ENCODE data around the gene SNX27. TPM values are rescaled to one million over a fixed set of nuclear protein-coding genes. Genes with fewer than 3 reads are reported as not detected.
A peak's percentile ranks its signal among the peaks of the same experiment; 100 is the strongest.

Gene SNX27
- total and polyA plus RNA-seq, 12 donors = 6.5 to 37.8 (median 32.2) TPM

GRCh38 chr1:151578941-151579340 lies 32.9 kb upstream of the SNX27 start:
- no peak for TF ChIP-seq CTCF (IDR thresholded peaks at IDR 0.05)
- H3K27ac ChIP-seq = no peak overlapping the region
- WGBS, 2 donors = 94 to 95% methylated on average over 1 of the region's 1 CpG
- intact Hi-C loops (cut with DNase I) = no loop called here
- H3K27me3 ChIP-seq = no peaks in the 10 kb centered on the region
- DNase-seq (no peak), ATAC-seq (no peak)
- H3K9me3 ChIP-seq = no peaks in the 10 kb centered on the region
- H3K4me1 ChIP-seq = peaks cover 0 to under 1% (median 0%) of the 10 kb centered on the region in 9 donors
- no peak overlapping the region for H3K4me3 ChIP-seq
- peaks cover 0 to 77% (median 4%) of the 10 kb centered on the region in 9 donors for H3K36me3 ChIP-seq

GRCh38 chr1:151579436-151580225 lies 32.2 kb upstream of the SNX27 start:
- Histone ChIP-seq H3K9me3 (no peaks in the 10 kb centered on the region), H3K4me3 (no peak overlapping the region), H3K27me3 (no peaks in the 10 kb centered on the region), H3K4me1 (peaks cover 0 to 6% (median 0%) of the 10 kb centered on the region in 9 donors), H3K36me3 (peaks cover 0 to 70% (median 4%) of the 10 kb centered on the region in 9 donors), H3K27ac (no peak overlapping the region)
- ATAC-seq (no peak), DNase-seq (no peak)
- WGBS, 2 donors = 82 to 89% methylated on average over 8 of the region's 8 CpGs
- no peak for TF ChIP-seq CTCF (IDR thresholded peaks at IDR 0.05)
- intact Hi-C loops (cut with DNase I) = loop anchor here in 1 of 10 donors (10.0 kb wide), 1 partner anchor 255 kb away; the partner anchor contains the start of genes C2CD4D and RORC

- H3K27me3 ChIP-seq = no peaks in the 10 kb centered on the region
- ATAC-seq (peak in 1 of 8 donors; percentile 4), DNase-seq (no peak)
- peaks cover 0 to 52% (median 4%) of the 10 kb centered on the region in 9 donors for H3K36me3 ChIP-seq
- peaks cover 0 to 19% (median 0%) of the 10 kb centered on the region in 9 donors for H3K4me1 ChIP-seq
- WGBS, 2 donors = 76 to 81% methylated on average over 5 of the region's 5 CpGs
- no peak for TF ChIP-seq CTCF (IDR thresholded peaks at IDR 0.05)
- H3K9me3 ChIP-seq = no peaks in the 10 kb centered on the region
- H3K4me3 ChIP-seq = no peak overlapping the region
- intact Hi-C loops (cut with DNase I) = loop anchor here in 1 of 10 donors (10.0 kb wide), 1 partner anchor 253 kb away; the partner anchor contains the start of genes C2CD4D and RORC
- no peak overlapping the region for H3K27ac ChIP-seq
Measured at GRCh38 chr1:151581451-151581850, 30.4 kb upstream of the SNX27 start.

- H3K27me3 ChIP-seq = no peaks in the 10 kb centered on the region
- H3K4me3 ChIP-seq = no peak overlapping the region
- intact Hi-C loops (cut with DNase I) = loop anchor here in 1 of 10 donors (10.0 kb wide), 1 partner anchor 253 kb away; the partner anchor contains the start of genes C2CD4D and RORC
- ATAC-seq (peak in 2 of 8 donors; percentile 23 to 28), DNase-seq (no peak)
- no peak overlapping the region for H3K27ac ChIP-seq
- WGBS, 2 donors = 74 to 82% methylated on average over 1 of the region's 1 CpG
- no peaks in the 10 kb centered on the region for H3K9me3 ChIP-seq
- no peak for TF ChIP-seq CTCF (IDR thresholded peaks at IDR 0.05)
- H3K4me1 ChIP-seq = peaks cover 0 to 19% (median 0%) of the 10 kb centered on the region in 9 donors
- peaks cover 0 to 47% (median 4%) of the 10 kb centered on the region in 9 donors for H3K36me3 ChIP-seq
Measured at GRCh38 chr1:151581921-151582320, 29.9 kb upstream of the SNX27 start.
